GM21447 (cell line): ENCODE results near the gene ELOVL4.
A peak's percentile ranks its signal among the peaks of the same experiment; 100 is the strongest.

Source experiments
- ATAC-seq: cut with Tn5 transposase; IDR thresholded peaks from one replicate; pipeline ENCODE4 v1.9.1; 2021; ENCODE audit not compliant: unreplicated experiment

The ELOVL4 gene

GRCh38 chr6:79947191-79948186 is at the start of gene ELOVL4:
TSS of gene ELOVL4 (minus strand) at chr6:79947553. CDS start at chr6:79947279, 274 bp downstream.
- peak; percentile 45 for ATAC-seq

- no peak for ATAC-seq
These were observed 46.6 kb upstream of the ELOVL4 start for GRCh38 chr6:79993911-79994309.

- no peak for ATAC-seq
These were observed 45.9 kb upstream of the ELOVL4 start for GRCh38 chr6:79993012-79993910.

- no peak for ATAC-seq
These were observed 42.3 kb upstream of the ELOVL4 start for GRCh38 chr6:79989641-79990040.

- no peak for ATAC-seq
These were observed 37.8 kb upstream of the ELOVL4 start for GRCh38 chr6:79985128-79985527.

GRCh38 chr6:79984261-79984660 is 36.9 kb upstream of the ELOVL4 start:
- ATAC-seq = no peak

GRCh38 chr6:79981652-79982051 is 34.3 kb upstream of the ELOVL4 start:
- ATAC-seq = no peak

- ATAC-seq = no peak
These were observed 23.8 kb upstream of the ELOVL4 start for GRCh38 chr6:79971193-79971592.

- ATAC-seq = no peak
These were observed 22.4 kb upstream of the ELOVL4 start for GRCh38 chr6:79969784-79970183.

GRCh38 chr6:79967178-79967577 is 19.8 kb upstream of the ELOVL4 start:
- no peak for ATAC-seq

- no peak for ATAC-seq
These were observed 17.3 kb upstream of the ELOVL4 start for GRCh38 chr6:79964607-79965081.

- no peak for ATAC-seq
These were observed 7.5 kb upstream of the ELOVL4 start for GRCh38 chr6:79954849-79955248.

GRCh38 chr6:79949233-79949632 is 1.9 kb upstream of the ELOVL4 start:
- ATAC-seq = peak; percentile 65

GRCh38 chr6:79946272-79947190 is 822 bp downstream of the ELOVL4 start:
- ATAC-seq = peak; percentile 2

GRCh38 chr6:79943133-79943532 is 4.2 kb downstream of the ELOVL4 start:
- no peak for ATAC-seq

- ATAC-seq = no peak
These were observed 5.7 kb downstream of the ELOVL4 start for GRCh38 chr6:79941489-79942151.

- no peak for ATAC-seq
These were observed 18.8 kb downstream of the ELOVL4 start for GRCh38 chr6:79928478-79928998.

GRCh38 chr6:79927758-79928157 is 19.6 kb downstream of the ELOVL4 start:
- ATAC-seq = no peak

GRCh38 chr6:79923270-79923669 is 24.1 kb downstream of the ELOVL4 start:
- no peak for ATAC-seq

- no peak for ATAC-seq
These were observed 25.3 kb downstream of the ELOVL4 start for GRCh38 chr6:79922018-79922417.
